HG03342 (cell line): ENCODE results near the gene PTBP2.
"Not testable (repeated sequence)": the region's sequence is repeated elsewhere in the genome, so short reads cannot be mapped to it uniquely, and the experiment has no call there.

Source experiments
- ATAC-seq: cut with Tn5 transposase; IDR thresholded peaks from one replicate; pipeline ENCODE4 v1.9.1; 2021; ENCODE audit warnings: mild to moderate bottlenecking, moderate library complexity; ENCODE audit not compliant: unreplicated experiment

Gene PTBP2

GRCh38 chr1:96727860-96728259, 6.3 kb downstream of the PTBP2 start:
- ATAC-seq, result no peak

GRCh38 chr1:96730574-96731298, 9.2 kb downstream of the PTBP2 start:
- ATAC-seq, result no peak

DNA sequence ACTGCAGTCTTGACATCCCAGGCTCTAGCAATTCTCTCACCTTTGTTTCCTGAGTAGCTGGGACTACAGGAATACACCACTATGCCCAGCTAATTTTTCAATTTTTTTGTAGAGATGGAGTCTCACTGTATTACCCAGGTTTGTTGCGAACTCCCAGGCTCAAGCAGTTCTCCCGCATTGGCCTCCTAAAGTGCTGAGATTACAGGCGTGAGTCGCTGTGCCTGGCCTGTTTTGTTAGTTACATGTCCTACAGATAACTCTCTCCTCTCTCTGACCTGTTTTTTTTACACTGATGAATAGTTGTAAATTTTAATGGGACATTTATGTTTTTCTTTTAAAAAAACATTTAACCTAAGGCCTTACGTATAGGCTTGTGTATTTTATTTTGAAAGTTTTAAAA, 19.8 kb downstream of the PTBP2 start:
- no peak for ATAC-seq

GRCh38 chr1:96746440-96747420, 25.1 kb downstream of the PTBP2 start:
- no peak for ATAC-seq

DNA sequence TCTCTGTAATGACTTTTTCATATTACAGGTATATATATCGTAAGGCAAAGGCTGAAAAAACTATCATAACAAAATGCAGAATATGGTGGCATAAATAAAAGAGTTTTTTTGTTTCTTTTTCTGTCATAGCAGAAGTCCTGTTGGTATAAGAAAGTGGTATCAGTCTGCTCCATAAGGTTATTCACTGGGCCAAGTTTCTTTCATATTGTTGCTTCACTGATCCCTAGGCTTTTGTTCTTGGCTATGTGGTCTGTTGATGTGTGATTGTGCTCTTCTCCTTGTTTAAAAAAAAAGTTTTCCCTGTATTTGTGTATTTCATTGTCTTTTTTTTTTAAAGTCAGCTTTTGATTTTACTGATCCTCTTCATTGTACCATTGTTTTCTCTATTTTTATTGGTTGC, 26.0 kb downstream of the PTBP2 start:
- no peak for ATAC-seq

GRCh38 chr1:96748078-96748477, 26.5 kb downstream of the PTBP2 start:
- ATAC-seq, result no peak

DNA sequence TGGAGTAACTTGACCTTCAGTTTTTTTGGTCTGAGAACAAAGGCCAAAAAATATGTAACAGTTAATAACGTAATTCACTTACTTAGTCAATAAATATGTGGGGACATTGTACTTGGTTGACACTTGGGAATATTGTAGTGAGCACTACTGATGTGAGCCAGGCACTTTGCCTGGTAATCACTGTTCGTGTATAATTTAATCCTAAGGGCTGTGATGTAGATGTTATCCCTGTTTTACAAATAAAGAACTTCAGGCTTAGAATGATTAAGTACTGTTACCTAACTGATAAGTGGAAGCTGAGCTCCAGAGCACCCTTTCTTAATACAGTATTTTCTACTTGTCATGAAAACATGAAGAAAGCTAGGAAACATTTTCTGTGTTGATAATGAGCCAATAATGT, 28.0 kb downstream of the PTBP2 start:
- ATAC-seq, result no peak

- no peak for ATAC-seq
These were observed 30.8 kb downstream of the PTBP2 start for GRCh38 chr1:96752394-96752793.

GRCh38 chr1:96756789-96757188, 35.2 kb downstream of the PTBP2 start:
- no peak for ATAC-seq

DNA sequence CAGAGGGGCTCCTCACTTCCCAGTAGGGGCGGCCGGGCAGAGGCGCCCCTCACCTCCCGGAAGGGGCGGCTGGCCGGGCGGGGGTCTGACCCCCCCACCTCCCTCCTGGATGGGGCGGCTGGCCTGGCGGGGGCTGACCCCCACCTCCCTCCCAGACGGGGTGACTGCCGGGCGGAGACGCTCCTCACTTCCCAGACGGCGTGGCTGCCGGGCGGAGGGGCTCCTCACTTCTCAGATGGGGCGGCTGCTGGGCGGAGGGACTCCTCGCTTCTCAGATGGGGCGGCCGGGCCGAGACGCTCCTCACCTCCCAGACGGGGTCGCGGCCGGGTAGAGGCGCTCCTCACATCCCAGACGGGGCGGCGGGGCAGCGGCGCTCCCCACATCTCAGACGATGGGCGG, 41.0 kb downstream of the PTBP2 start:
- ATAC-seq, result not testable (repeated sequence)

GRCh38 chr1:96763514-96763913, 41.9 kb downstream of the PTBP2 start:
- no peak for ATAC-seq

DNA sequence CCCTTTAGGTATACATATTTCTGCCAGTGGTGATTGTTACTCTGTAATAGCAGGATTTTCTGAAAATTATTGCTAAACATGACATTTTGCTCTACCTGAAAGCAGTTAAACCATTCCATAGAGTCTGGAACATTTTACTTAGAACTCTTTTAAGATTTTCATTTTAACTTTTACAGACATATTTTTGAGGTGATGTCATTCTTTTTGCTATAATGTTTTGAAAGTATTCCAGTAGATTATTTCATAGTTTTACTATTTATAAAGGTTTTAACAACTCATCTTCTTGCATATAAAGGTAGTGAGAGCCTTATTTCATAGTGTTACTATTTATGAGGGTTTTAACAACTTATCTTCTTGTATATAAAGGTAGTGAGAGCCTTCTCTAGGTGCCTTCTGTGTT, 42.9 kb downstream of the PTBP2 start:
- no peak for ATAC-seq

- no peak for ATAC-seq
These were observed 50.3 kb downstream of the PTBP2 start for GRCh38 chr1:96771847-96772246.

- no peak for ATAC-seq
These were observed 50.8 kb downstream of the PTBP2 start for GRCh38 chr1:96772349-96772748.

DNA sequence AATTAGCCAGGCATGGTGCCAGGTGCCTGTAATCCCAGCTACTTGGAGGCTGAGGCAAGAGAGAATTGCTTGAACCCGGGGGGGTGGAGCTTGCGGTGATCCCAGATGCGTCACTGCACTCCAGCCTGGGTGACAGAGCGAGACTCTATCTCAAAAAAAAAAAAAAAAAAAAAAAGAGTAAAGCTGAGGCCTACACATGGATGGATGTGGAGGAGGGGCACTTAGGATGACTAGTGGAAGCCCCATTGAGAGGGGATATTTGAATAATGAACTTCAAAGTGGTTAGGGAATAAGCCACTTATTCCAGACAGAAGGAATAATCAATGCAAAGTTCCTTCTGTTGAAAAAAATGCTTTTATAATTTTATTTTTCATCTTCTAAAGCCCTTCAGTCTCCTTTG, 51.4 kb downstream of the PTBP2 start:
- no peak for ATAC-seq

DNA sequence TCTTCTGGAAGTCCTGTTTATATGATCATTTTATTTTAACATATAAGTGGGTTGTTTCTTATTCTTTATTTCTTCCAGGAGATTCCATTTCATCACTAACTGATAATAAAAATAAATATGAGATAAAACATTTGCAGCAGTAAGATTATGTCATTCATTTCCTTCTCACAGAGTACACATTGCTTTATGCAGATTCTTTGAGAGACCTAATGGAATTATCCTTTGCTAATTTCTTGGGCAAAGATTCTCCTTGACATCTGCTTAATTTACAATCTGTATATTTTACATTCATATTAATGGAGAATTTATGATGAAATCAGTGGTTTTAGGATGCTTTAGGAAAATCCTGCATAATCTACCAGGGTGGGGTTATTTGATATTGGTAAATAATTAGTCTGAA, 60.6 kb downstream of the PTBP2 start:
- ATAC-seq, result no peak

DNA sequence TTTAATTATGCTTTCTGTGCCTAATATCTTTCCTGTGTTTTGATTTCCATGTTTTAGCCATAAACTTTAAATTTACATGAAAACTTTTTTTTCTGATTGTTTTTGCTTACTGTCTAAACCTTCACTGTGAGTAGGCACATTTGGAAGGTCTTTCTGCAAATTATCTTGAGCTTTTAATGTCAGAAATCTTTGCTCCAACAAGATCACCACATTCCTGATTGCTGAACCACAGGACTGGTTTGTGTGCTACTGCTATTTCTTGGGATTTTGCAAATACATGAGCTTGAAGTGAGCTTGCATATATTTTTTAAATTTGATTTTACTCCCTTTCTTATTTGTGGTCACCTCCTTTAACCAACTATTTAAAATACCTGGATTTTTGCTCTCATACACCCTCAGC, 61.3 kb downstream of the PTBP2 start:
- no peak for ATAC-seq

DNA sequence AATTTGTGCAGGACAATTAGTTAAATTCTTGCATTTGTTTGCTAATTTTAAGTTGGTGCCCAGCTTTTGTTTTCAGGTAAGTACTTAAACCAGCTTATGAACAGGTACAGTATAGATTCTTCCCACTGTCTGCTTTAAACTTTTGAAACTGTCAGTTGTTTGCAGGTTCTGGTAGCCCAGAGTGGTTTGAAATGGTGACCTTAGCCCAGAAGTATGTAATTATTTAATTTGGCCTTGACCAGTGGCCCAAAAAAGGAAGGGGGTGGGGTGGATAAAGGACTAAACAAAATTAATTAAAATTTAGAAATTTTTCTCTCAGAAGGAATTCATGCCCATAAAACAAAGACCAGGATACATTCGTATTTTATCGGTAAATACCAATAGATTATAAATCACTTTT, 69.0 kb downstream of the PTBP2 start:
- no peak for ATAC-seq

GRCh38 chr1:96792220-96792619, 70.6 kb downstream of the PTBP2 start:
- ATAC-seq, result no peak

- not testable (repeated sequence) for ATAC-seq
These were observed 80.1 kb downstream of the PTBP2 start for GRCh38 chr1:96801696-96802095.

DNA sequence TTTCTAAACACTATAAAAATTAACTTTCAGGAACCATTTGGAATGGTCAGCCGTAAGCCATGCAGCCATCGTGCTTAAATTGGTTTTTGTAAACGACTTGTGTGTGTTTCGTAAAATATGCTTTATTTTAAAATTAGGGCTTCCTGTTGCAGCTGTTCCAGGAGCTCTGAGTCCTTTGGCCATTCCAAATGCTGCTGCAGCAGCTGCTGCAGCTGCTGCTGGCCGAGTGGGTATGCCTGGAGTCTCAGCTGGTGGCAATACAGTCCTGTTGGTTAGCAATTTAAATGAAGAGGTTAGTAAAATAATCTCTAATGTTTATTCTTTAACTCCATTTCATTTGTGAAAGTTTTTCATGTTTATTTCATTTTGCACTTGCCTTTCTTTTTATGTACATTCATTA, 83.1 kb downstream of the PTBP2 start:
- no peak for ATAC-seq

DNA sequence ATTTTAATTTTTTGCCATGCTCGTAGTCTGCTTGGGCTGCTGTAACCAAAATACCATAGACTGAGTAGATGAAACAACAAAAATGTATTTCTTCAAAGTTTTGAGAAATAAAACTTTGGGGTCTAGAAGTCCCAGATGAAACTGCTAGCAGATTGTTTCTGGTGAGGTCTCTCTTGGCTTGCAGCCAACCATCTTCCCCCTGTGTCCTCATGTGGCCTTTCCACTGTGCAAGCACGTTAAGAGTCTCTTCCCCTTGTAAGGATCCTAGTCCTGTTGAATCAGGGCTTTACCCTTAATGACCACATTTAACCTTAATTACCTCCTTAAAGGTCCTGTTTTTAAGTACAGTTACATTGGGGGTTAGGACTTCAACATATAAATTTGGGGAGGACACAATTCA, 86.6 kb downstream of the PTBP2 start:
- no peak for ATAC-seq
